ENCODE data around the gene EFHD1.

The EFHD1 gene, protein sequence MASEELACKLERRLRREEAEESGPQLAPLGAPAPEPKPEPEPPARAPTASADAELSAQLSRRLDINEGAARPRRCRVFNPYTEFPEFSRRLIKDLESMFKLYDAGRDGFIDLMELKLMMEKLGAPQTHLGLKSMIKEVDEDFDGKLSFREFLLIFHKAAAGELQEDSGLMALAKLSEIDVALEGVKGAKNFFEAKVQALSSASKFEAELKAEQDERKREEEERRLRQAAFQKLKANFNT

DNA sequence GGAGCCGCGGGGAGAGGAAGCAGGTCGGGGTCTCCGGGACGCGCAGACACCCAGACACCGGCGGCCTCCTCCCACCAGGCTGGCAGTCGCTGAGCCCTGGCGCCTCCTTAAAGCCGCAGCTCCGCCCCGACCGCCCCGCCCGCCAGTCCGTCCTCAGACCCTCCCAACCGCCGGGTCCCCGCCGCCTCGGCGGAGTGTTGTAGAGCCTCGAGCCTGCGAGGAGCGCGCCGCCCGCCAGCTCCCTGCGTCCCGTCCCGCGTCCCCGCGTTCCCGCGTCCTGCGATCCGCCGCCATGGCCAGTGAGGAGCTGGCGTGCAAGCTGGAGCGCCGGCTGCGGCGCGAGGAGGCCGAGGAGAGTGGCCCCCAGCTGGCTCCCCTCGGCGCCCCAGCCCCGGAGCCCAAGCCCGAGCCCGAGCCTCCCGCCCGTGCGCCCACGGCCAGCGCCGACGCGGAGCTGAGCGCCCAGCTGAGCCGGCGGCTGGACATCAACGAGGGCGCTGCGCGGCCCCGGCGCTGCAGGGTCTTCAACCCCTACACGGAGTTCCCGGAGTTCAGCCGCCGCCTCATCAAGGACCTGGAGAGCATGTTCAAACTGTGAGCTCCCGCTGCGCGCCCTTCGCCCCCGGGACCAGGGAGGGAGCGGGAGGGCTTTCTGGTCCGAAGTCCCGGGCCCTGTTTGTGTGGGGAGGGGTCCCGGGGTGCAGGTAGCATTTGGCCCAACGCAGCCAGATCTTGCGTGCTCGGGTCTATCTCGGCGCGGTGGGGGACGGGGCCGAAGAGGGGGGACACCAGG, at the start of gene EFHD1:
TSS of gene EFHD1 (plus strand) at position 192 of the 793 bp plus-strand sequence. CDS start at position 293, 101 bp downstream.
- H3K27ac ChIP-seq (ENCODE audit: low read depth, low read length) = peak within 1 kb of the TSS; percentile 41
- peak within 1 kb of the TSS; percentile 58 for H3K4me3 ChIP-seq (ENCODE audit: low read length)
- no peaks in the 10 kb centered on the region for H3K36me3 ChIP-seq (ENCODE audit: control insufficient read depth, insufficient read depth, low read length)
- no peaks in the 10 kb centered on the region for H3K4me1 ChIP-seq (ENCODE audit: control insufficient read depth, insufficient read depth, low read length)
- no peak within 1 kb of the TSS for H3K9ac ChIP-seq (ENCODE audit: low read length)
- peaks cover 23% of the 10 kb centered on the region for H3K27me3 ChIP-seq (ENCODE audit: control insufficient read depth, insufficient read depth, low read length)

DNA sequence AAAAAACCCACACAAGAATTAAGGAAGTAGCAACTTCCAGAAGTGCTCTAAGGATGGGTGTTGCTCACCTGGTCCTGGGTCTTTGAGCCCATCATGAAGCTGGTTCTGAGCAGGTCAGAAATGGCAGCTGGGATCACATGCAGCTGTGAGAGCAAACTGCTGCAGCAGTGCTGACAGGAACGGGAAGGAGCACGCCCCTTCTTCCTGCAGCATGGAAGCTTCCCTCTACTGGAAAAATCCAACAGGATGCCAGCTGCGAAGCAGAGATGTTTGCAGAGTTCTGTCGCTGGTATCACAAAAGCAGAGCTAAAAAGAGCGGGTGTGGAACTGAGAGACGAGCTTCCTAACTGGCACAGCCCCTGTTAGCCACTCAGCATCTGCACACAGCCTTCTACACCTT, 49.2 kb upstream of the EFHD1 start:
- Histone ChIP-seq H3K27ac (ENCODE audit: low read depth, low read length) (no peak overlapping the region), H3K36me3 (ENCODE audit: control insufficient read depth, insufficient read depth, low read length) (peaks cover 7% of the 10 kb centered on the region), H3K4me1 (ENCODE audit: control insufficient read depth, insufficient read depth, low read length) (no peaks in the 10 kb centered on the region), H3K27me3 (ENCODE audit: control insufficient read depth, insufficient read depth, low read length) (no peaks in the 10 kb centered on the region), H3K4me3 (ENCODE audit: low read length) (no peak overlapping the region), H3K9ac (ENCODE audit: low read length) (no peak overlapping the region)

DNA sequence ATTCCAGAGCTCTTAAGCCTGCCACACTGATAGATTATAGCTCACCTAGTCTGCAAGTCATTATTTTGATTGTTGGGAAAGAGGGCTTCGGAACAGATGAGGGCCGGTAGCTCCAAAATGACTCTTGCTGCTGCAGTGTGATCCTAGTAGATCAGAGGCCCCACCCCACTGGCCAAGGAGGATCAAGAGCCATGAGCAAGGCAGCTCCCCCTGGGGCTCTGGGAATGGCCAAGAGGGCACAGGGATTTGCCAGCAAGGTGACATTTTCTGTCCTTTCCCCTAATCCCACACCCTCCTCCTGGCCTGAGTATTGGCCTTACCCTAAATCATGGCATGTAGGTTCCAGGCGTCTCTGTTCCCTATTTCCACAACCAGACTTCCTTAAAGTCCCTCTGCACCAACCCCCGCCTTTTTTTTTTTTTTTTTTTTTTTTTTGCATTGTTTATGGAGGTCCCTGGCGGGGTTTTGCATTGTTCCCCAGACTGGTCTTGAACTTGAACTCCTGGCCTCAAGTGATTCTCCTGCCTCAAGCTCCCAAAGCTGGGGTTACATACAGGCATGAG, 46.4 kb upstream of the EFHD1 start:
- Histone ChIP-seq H3K4me3 (ENCODE audit: low read length) (no peak overlapping the region), H3K27ac (ENCODE audit: low read depth, low read length) (no peak overlapping the region), H3K9ac (ENCODE audit: low read length) (no peak overlapping the region), H3K4me1 (ENCODE audit: control insufficient read depth, insufficient read depth, low read length) (no peaks in the 10 kb centered on the region), H3K36me3 (ENCODE audit: control insufficient read depth, insufficient read depth, low read length) (peaks cover 5% of the 10 kb centered on the region), H3K27me3 (ENCODE audit: control insufficient read depth, insufficient read depth, low read length) (no peaks in the 10 kb centered on the region)

DNA sequence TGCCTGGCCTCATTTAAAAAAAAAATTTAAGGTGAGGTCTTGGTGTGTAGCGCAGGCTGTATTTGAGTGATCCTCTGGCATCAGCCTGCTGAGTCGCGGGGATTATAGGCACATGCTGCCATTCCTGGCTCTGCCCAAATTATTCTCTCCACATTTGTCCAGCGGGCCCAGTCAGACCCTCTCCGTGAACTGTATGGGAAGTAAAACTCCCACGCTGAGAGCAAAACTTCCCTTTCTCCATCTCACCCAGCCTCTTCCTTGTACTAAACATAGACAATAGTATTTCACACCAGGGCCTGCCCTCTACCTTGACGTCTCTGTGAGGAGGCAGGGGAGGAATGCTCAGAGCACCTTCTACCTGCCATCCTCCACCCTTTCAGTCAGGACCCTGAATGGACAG, 45.9 kb upstream of the EFHD1 start:
- H3K4me1 ChIP-seq (ENCODE audit: control insufficient read depth, insufficient read depth, low read length) = no peaks in the 10 kb centered on the region
- peaks cover 5% of the 10 kb centered on the region for H3K36me3 ChIP-seq (ENCODE audit: control insufficient read depth, insufficient read depth, low read length)
- H3K9ac ChIP-seq (ENCODE audit: low read length) = no peak overlapping the region
- no peaks in the 10 kb centered on the region for H3K27me3 ChIP-seq (ENCODE audit: control insufficient read depth, insufficient read depth, low read length)
- H3K4me3 ChIP-seq (ENCODE audit: low read length) = no peak overlapping the region
- H3K27ac ChIP-seq (ENCODE audit: low read depth, low read length) = no peak overlapping the region

DNA sequence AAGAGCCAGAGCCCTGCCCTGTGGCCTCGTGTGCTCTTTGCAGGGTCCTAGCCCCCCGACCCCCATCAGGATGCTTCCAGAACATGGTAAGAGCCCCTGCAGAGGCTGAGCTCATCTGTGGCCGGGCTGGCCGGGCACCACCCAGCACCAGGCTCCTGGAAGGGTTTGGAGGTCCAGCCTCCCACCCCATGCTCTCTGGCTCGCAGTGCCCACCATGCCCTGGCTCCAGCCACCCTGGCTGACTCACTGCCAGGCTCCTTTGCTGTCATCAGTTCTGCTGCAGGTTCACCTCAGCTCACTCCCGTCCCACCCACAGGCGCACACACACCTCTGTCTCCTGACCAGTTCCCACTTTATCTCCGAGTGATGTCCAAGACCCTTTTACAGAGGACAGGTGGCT, 45.4 kb upstream of the EFHD1 start:
- Histone ChIP-seq H3K4me1 (ENCODE audit: control insufficient read depth, insufficient read depth, low read length) (no peaks in the 10 kb centered on the region), H3K4me3 (ENCODE audit: low read length) (no peak overlapping the region), H3K27ac (ENCODE audit: low read depth, low read length) (no peak overlapping the region), H3K36me3 (ENCODE audit: control insufficient read depth, insufficient read depth, low read length) (peaks cover 5% of the 10 kb centered on the region), H3K27me3 (ENCODE audit: control insufficient read depth, insufficient read depth, low read length) (no peaks in the 10 kb centered on the region), H3K9ac (ENCODE audit: low read length) (no peak overlapping the region)

DNA sequence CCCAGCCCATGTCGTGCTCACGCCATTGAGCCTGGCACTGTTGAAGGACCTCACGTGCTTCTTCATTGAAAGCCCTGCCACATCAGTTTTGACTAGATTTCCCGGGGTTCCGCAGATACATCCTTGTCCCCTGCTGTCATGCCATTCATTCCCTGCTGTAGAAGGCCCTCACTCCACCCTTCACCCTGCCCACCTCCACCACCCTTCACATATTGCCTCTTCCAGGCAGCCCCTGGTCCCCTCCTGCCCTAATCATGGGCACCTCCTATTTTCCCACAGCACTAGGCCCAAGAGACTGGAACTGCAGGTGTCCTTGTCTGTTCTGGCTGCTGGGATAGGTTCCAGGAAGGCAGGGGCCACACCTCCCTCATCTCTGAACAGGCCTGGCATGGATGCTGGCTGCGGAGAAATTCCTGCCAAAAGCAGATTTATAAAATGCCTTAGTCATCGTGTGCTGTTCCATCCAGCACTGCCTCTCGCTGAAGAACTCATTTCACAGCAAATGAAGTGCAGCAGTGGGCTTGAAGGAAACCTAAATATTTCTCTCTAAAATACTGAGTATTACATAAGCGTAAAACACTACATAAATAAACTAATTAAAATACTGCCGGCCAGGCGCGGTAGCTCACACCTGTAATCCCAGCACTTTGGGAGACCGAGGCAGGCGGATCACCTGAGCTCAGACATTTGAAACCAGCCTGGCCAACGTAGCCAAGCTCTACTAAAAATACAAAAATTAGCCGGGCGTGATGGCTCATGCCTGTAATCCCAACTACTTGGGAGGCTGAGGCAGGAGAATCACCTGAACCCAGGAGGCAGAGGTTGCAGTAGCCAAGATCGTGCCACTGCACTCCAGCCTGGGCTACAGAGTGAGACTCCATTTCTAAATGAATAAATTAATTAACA, 44.5 kb upstream of the EFHD1 start:
- no peak overlapping the region for H3K27ac ChIP-seq (ENCODE audit: low read depth, low read length)
- no peaks in the 10 kb centered on the region for H3K27me3 ChIP-seq (ENCODE audit: control insufficient read depth, insufficient read depth, low read length)
- no peak overlapping the region for H3K4me3 ChIP-seq (ENCODE audit: low read length)
- peaks cover 5% of the 10 kb centered on the region for H3K36me3 ChIP-seq (ENCODE audit: control insufficient read depth, insufficient read depth, low read length)
- H3K9ac ChIP-seq (ENCODE audit: low read length) = no peak overlapping the region
- peaks cover 3% of the 10 kb centered on the region for H3K4me1 ChIP-seq (ENCODE audit: control insufficient read depth, insufficient read depth, low read length)

DNA sequence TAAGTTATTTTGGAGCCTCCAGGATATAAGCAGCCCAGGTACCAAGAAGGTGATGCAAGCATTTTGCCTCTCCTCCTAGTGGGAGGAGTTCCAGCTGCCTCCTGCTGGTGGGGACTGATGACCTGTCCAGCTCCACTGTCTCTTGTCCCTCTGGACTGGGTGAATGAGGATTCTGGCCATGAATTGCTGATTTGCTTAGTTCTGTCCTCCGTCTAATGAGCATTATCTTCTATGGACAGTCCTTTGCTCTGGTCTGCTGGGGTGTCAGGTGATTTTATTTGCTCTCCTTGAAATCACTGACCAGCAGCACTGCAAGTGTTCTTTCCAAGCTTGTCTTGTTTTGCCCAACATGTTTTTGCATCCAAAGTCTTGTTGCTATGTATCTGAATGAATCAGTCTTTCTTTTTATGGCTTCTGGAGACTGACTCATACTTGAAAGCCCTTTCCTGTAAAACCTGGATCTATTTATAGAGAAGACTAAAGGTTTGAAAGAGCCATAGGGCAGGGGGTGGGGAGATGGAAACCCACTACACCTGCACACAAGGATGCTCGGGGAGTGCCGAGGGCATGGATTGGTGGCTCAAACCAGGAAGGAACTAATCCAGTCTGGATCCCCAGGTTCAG, 40.5 kb upstream of the EFHD1 start:
- Histone ChIP-seq H3K4me1 (ENCODE audit: control insufficient read depth, insufficient read depth, low read length) (peaks cover 3% of the 10 kb centered on the region), H3K27me3 (ENCODE audit: control insufficient read depth, insufficient read depth, low read length) (no peaks in the 10 kb centered on the region), H3K27ac (ENCODE audit: low read depth, low read length) (peak overlapping the region; percentile 53), H3K9ac (ENCODE audit: low read length) (no peak overlapping the region), H3K36me3 (ENCODE audit: control insufficient read depth, insufficient read depth, low read length) (no peaks in the 10 kb centered on the region), H3K4me3 (ENCODE audit: low read length) (no peak overlapping the region)

GRCh38 chr2:232593982-232594381, 39.4 kb upstream of the EFHD1 start:
- no peak overlapping the region for H3K9ac ChIP-seq (ENCODE audit: low read length)
- H3K27me3 ChIP-seq (ENCODE audit: control insufficient read depth, insufficient read depth, low read length) = no peaks in the 10 kb centered on the region
- no peaks in the 10 kb centered on the region for H3K36me3 ChIP-seq (ENCODE audit: control insufficient read depth, insufficient read depth, low read length)
- H3K4me3 ChIP-seq (ENCODE audit: low read length) = no peak overlapping the region
- H3K4me1 ChIP-seq (ENCODE audit: control insufficient read depth, insufficient read depth, low read length) = peaks cover 3% of the 10 kb centered on the region
- no peak overlapping the region for H3K27ac ChIP-seq (ENCODE audit: low read depth, low read length)

- Histone ChIP-seq H3K4me3 (ENCODE audit: low read length) (no peak overlapping the region), H3K27me3 (ENCODE audit: control insufficient read depth, insufficient read depth, low read length) (no peaks in the 10 kb centered on the region), H3K27ac (ENCODE audit: low read depth, low read length) (no peak overlapping the region), H3K36me3 (ENCODE audit: control insufficient read depth, insufficient read depth, low read length) (no peaks in the 10 kb centered on the region), H3K9ac (ENCODE audit: low read length) (no peak overlapping the region), H3K4me1 (ENCODE audit: control insufficient read depth, insufficient read depth, low read length) (peaks cover 3% of the 10 kb centered on the region)
These were observed 35.9 kb upstream of the EFHD1 start for GRCh38 chr2:232597362-232598079.

GRCh38 chr2:232598293-232598692, 35.1 kb upstream of the EFHD1 start:
- Histone ChIP-seq H3K4me3 (ENCODE audit: low read length) (no peak overlapping the region), H3K9ac (ENCODE audit: low read length) (no peak overlapping the region), H3K36me3 (ENCODE audit: control insufficient read depth, insufficient read depth, low read length) (no peaks in the 10 kb centered on the region), H3K27ac (ENCODE audit: low read depth, low read length) (no peak overlapping the region), H3K27me3 (ENCODE audit: control insufficient read depth, insufficient read depth, low read length) (no peaks in the 10 kb centered on the region), H3K4me1 (ENCODE audit: control insufficient read depth, insufficient read depth, low read length) (peaks cover under 1% of the 10 kb centered on the region)

DNA sequence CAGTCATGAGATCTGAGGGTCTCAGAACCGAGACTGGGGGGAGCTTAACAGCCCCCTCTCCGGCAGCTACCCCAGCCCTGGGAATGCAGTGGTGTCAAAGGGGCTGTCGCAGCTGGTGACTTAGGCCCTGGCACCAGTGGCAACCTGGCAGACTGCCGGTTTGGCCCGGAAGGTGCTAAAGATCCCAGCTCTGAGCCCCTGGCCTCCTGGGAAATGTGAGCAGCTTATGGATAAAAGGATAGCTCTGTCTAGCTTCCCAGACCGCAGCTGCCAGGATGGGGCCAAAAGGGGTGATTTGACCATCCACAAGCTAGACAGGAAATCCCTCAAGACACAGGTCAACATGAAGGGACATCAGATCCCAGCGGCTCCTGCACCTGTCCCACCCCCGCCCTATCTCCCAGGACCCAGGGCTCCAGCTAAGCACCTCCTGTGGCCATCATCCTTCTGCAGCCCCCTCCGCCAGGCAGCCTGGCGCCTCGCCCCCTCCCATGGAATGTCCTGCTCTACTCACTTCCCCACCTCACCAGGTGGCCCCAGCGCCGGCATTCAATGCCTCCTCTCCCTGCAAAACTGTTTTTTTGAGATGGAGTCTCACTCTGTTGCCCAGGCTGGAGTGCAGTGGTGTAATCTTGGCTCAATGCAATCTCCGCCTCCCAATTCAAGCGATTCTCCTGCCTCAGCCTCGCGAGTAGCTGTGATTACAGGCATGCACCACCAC, 33.2 kb upstream of the EFHD1 start:
- no peaks in the 10 kb centered on the region for H3K27me3 ChIP-seq (ENCODE audit: control insufficient read depth, insufficient read depth, low read length)
- no peak overlapping the region for H3K4me3 ChIP-seq (ENCODE audit: low read length)
- no peaks in the 10 kb centered on the region for H3K36me3 ChIP-seq (ENCODE audit: control insufficient read depth, insufficient read depth, low read length)
- H3K27ac ChIP-seq (ENCODE audit: low read depth, low read length) = no peak overlapping the region
- no peak overlapping the region for H3K9ac ChIP-seq (ENCODE audit: low read length)
- no peaks in the 10 kb centered on the region for H3K4me1 ChIP-seq (ENCODE audit: control insufficient read depth, insufficient read depth, low read length)

All from rectal smooth muscle tissue (tissue), 1 donor.